Measurements from ENCODE around the gene PPP1R9A. TPM values are rescaled to one million over a fixed set of nuclear protein-coding genes. Genes with fewer than 3 reads are reported as not detected.

The PPP1R9A gene
- total RNA-seq, 1 donor from 2014 or later = 19.9 TPM

- Histone ChIP-seq H3K4me3 (ENCODE audit: low read depth, low read length) (no peak overlapping the region), H3K36me3 (ENCODE audit: control insufficient read depth, insufficient read depth, low read length) (no peaks in the 10 kb centered on the region), H3K27me3 (ENCODE audit: control insufficient read depth, insufficient read depth, low read length) (no peaks in the 10 kb centered on the region)
- DNase-seq (ENCODE audit: low read depth) = no peak
- no peak for TF ChIP-seq CTCF (IDR thresholded peaks at IDR 0.05; ENCODE audit: insufficient read depth, low read length, poor library complexity, severe bottlenecking)
These were observed 29.4 kb upstream of the PPP1R9A start for GRCh38 chr7:94877731-94878670.

GRCh38 chr7:94882891-94883290 lies 24.5 kb upstream of the PPP1R9A start:
- TF ChIP-seq CTCF (IDR thresholded peaks at IDR 0.05; ENCODE audit: insufficient read depth, low read length, poor library complexity, severe bottlenecking) = no peak
- no peaks in the 10 kb centered on the region for H3K27me3 ChIP-seq (ENCODE audit: control insufficient read depth, insufficient read depth, low read length)
- no peak for DNase-seq (ENCODE audit: low read depth)
- no peaks in the 10 kb centered on the region for H3K36me3 ChIP-seq (ENCODE audit: control insufficient read depth, insufficient read depth, low read length)
- H3K4me3 ChIP-seq (ENCODE audit: low read depth, low read length) = no peak overlapping the region

- no peaks in the 10 kb centered on the region for H3K36me3 ChIP-seq (ENCODE audit: control insufficient read depth, insufficient read depth, low read length)
- H3K4me3 ChIP-seq (ENCODE audit: low read depth, low read length) = no peak overlapping the region
- DNase-seq (ENCODE audit: low read depth) = no peak
- H3K27me3 ChIP-seq (ENCODE audit: control insufficient read depth, insufficient read depth, low read length) = no peaks in the 10 kb centered on the region
- no peak for TF ChIP-seq CTCF (IDR thresholded peaks at IDR 0.05; ENCODE audit: insufficient read depth, low read length, poor library complexity, severe bottlenecking)
These were observed 23.8 kb upstream of the PPP1R9A start for GRCh38 chr7:94883616-94884015.

- DNase-seq (ENCODE audit: low read depth) = no peak
- no peaks in the 10 kb centered on the region for H3K36me3 ChIP-seq (ENCODE audit: control insufficient read depth, insufficient read depth, low read length)
- H3K27me3 ChIP-seq (ENCODE audit: control insufficient read depth, insufficient read depth, low read length) = no peaks in the 10 kb centered on the region
- H3K4me3 ChIP-seq (ENCODE audit: low read depth, low read length) = no peak overlapping the region
- TF ChIP-seq CTCF (IDR thresholded peaks at IDR 0.05; ENCODE audit: insufficient read depth, low read length, poor library complexity, severe bottlenecking) = peak; percentile 56
These were observed 18.8 kb upstream of the PPP1R9A start for GRCh38 chr7:94888551-94888950.

GRCh38 chr7:94888995-94889523 lies 18.3 kb upstream of the PPP1R9A start:
- no peak for DNase-seq (ENCODE audit: low read depth)
- TF ChIP-seq CTCF (IDR thresholded peaks at IDR 0.05; ENCODE audit: insufficient read depth, low read length, poor library complexity, severe bottlenecking) = no peak
- Histone ChIP-seq H3K27me3 (ENCODE audit: control insufficient read depth, insufficient read depth, low read length) (no peaks in the 10 kb centered on the region), H3K36me3 (ENCODE audit: control insufficient read depth, insufficient read depth, low read length) (no peaks in the 10 kb centered on the region), H3K4me3 (ENCODE audit: low read depth, low read length) (no peak overlapping the region)

Measured in kidney epithelial cell (primary cell).